ENCODE data around the gene ARTN. TPM values are rescaled to one million over a fixed set of nuclear protein-coding genes. Genes with fewer than 3 reads are reported as not detected.

The ARTN gene
- total and polyA plus RNA-seq, 2 experiments from 2014 or later = 2.1 TPM; not detected in 1

DNA sequence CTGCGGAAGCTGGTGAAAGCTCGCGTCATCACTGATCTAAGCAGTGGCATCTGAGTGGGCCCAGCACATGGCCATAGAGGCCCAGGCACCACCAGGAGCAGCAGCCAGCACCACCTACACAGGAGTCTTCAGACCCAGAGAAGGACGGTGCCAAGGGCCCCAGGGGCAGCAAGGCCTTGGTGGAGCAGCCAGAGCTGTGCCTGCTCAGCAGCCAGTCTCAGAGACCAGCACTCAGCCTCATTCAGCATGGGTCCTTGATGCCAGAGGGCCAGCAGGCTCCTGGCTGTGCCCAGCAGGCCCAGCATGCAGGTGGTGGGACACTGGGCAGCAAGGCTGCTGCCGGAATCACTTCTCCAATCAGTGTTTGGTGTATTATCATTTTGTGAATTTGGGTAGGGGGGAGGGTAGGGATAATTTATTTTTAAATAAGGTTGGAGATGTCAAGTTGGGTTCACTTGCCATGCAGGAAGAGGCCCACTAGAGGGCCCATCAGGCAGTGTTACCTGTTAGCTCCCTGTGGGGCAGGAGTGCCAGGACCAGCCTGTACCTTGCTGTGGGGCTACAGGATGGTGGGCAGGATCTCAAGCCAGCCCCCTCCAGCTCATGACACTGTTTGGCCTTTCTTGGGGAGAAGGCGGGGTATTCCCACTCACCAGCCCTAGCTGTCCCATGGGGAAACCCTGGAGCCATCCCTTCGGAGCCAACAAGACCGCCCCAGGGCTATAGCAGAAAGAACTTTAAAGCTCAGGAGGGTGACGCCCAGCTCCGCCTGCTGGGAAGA lies 3.2 kb upstream of the ARTN start:
- H3K79me2 ChIP-seq = no peaks in the 10 kb centered on the region
- no peak overlapping the region for H3K4me2 ChIP-seq
- WGBS (ENCODE audit: low lambda C conversion rate, missing lambda C conversion rate) = 93% methylated on average over 10 of the region's 10 CpGs
- H3K36me3 ChIP-seq (replicated peaks; ENCODE audit: insufficient read depth, low read depth) = no peaks in the 10 kb centered on the region
- H3K27me3 ChIP-seq = peaks cover 9% of the 10 kb centered on the region
- no peaks in the 10 kb centered on the region for H3K9me2 ChIP-seq (replicated peaks; ENCODE audit: insufficient read depth)
- no peaks in the 10 kb centered on the region for H4K20me1 ChIP-seq (ENCODE audit: insufficient read depth, poor library complexity, severe bottlenecking)
- peaks cover 15% of the 10 kb centered on the region for H3K4me1 ChIP-seq (ENCODE audit: insufficient read depth)
- DNase-seq (ENCODE audit: low spot score) = no peak
- H3K9me3 ChIP-seq (ENCODE audit: low read depth) = no peaks in the 10 kb centered on the region
- no peak overlapping the region for H2AFZ ChIP-seq
- TF ChIP-seq EZH2 (IDR thresholded peaks at IDR 0.05; ENCODE audit: borderline replicate concordance) (no peak), CTCF (IDR thresholded peaks at IDR 0.05; ENCODE audit: poor library complexity) (peak; percentile 27), EZH2phosphoT487 (IDR thresholded peaks at IDR 0.05; ENCODE audit: low read depth, severe bottlenecking, unreplicated experiment) (no peak)
- H3K4me3 ChIP-seq = no peak overlapping the region
- no peak overlapping the region for H3K27ac ChIP-seq

GRCh38 chr1:43930949-43931275 lies 2.7 kb upstream of the ARTN start:
- H3K36me3 ChIP-seq (replicated peaks; ENCODE audit: insufficient read depth, low read depth) = no peaks in the 10 kb centered on the region
- DNase-seq (ENCODE audit: low spot score) = no peak
- H3K4me3 ChIP-seq = no peak overlapping the region
- no peak overlapping the region for H2AFZ ChIP-seq
- no peaks in the 10 kb centered on the region for H3K9me3 ChIP-seq (ENCODE audit: low read depth)
- TF ChIP-seq CTCF (IDR thresholded peaks at IDR 0.05; ENCODE audit: poor library complexity) = no peak
- no peak for TF ChIP-seq EZH2phosphoT487 (IDR thresholded peaks at IDR 0.05; ENCODE audit: low read depth, severe bottlenecking, unreplicated experiment)
- no peak for TF ChIP-seq EZH2 (IDR thresholded peaks at IDR 0.05; ENCODE audit: borderline replicate concordance)
- no peaks in the 10 kb centered on the region for H3K9me2 ChIP-seq (replicated peaks; ENCODE audit: insufficient read depth)
- no peak overlapping the region for H3K4me2 ChIP-seq
- WGBS (ENCODE audit: low lambda C conversion rate, missing lambda C conversion rate) = 66% methylated on average over 4 of the region's 4 CpGs
- H4K20me1 ChIP-seq (ENCODE audit: insufficient read depth, poor library complexity, severe bottlenecking) = no peaks in the 10 kb centered on the region
- peaks cover 18% of the 10 kb centered on the region for H3K4me1 ChIP-seq (ENCODE audit: insufficient read depth)
- H3K79me2 ChIP-seq = no peaks in the 10 kb centered on the region
- peaks cover 14% of the 10 kb centered on the region for H3K27me3 ChIP-seq
- H3K27ac ChIP-seq = no peak overlapping the region

DNA sequence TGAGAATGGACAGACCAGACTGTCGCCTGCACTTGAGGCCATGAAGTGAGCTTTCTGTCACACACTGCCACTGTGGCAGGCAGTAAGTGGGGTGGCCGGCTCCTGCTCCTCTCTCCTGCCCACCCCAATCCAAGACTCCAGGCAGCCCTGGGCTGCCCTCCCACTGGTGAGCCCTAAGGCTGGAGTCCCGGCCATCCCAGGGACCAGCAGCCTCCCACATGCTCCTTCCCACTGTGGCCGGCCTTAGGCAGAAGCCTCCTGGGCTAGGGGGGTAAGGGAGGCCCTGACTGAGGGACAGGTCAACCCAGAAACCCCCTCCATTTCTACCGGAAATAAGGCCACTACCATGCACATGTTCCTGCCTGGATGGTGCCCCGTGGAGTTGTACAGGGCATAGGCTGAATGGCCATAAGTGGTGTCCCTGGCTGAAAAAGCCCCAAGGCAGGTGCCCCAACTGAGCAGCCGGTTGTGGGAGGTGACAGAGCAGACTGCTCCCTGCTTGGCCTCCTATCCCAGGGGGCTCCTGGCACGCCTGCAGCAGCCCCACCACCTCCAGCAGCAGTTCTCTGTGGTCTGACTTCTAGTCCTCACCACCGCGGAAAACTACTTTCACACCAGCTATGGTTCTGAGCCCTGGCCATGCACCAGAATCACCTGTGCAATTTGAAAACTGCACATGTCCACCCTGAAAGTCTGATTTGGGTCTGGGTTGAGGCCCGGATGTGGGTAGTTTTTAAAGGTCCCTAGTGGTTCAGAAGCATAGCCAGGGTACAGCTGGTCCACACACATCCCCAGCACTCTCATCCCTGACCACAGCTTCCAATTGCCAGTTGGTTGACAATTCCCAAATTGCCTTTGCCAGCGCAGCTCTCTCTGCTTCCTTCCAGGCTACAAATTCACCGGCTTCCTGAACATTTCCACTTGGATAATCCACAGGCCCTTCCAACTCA lies 1.6 kb upstream of the ARTN start:
- no peak overlapping the region for H2AFZ ChIP-seq
- H4K20me1 ChIP-seq (ENCODE audit: insufficient read depth, poor library complexity, severe bottlenecking) = no peaks in the 10 kb centered on the region
- no peak for DNase-seq (ENCODE audit: low spot score)
- H3K4me2 ChIP-seq = no peak overlapping the region
- no peak overlapping the region for H3K4me3 ChIP-seq
- no peaks in the 10 kb centered on the region for H3K9me3 ChIP-seq (ENCODE audit: low read depth)
- H3K36me3 ChIP-seq (replicated peaks; ENCODE audit: insufficient read depth, low read depth) = no peaks in the 10 kb centered on the region
- peaks cover 14% of the 10 kb centered on the region for H3K27me3 ChIP-seq
- no peaks in the 10 kb centered on the region for H3K9me2 ChIP-seq (replicated peaks; ENCODE audit: insufficient read depth)
- no peak for TF ChIP-seq EZH2 (IDR thresholded peaks at IDR 0.05; ENCODE audit: borderline replicate concordance)
- no peak for TF ChIP-seq CTCF (IDR thresholded peaks at IDR 0.05; ENCODE audit: poor library complexity)
- H3K27ac ChIP-seq = no peak overlapping the region
- H3K79me2 ChIP-seq = no peaks in the 10 kb centered on the region
- H3K4me1 ChIP-seq (ENCODE audit: insufficient read depth) = peaks cover 25% of the 10 kb centered on the region
- WGBS (ENCODE audit: low lambda C conversion rate, missing lambda C conversion rate) = 92% methylated on average over 13 of the region's 13 CpGs
